ENCODE measurements around the gene DIP2B.
"Not testable (repeated sequence)": the region's sequence is repeated elsewhere in the genome, so short reads cannot be mapped to it uniquely, and the experiment has no call there.

The DIP2B gene

DNA sequence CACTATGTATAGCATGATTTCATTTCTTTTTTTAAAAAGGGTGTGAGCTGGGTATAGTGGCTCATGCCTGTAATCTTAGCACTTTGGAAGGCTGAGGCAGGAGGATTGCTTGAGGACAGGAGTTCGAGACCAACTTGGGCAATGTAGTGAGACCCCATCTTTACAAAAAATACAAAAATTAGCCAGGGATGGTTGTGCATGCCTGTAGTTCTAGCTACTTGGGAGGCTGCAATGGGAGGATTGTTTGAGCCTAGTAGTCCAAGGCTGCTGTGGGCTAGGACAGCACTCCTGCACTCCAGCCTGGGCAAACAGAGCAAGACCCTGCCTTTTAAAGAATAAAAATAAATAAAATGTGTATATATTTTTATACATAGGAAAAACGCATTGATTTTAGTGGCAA, 43.0 kb downstream of the DIP2B start:
- no peak overlapping the region for H3K4me3 ChIP-seq (ENCODE audit: low read depth, low read length)
- no peak for DNase-seq (ENCODE audit: low read depth)
- TF ChIP-seq, protein P1, sequence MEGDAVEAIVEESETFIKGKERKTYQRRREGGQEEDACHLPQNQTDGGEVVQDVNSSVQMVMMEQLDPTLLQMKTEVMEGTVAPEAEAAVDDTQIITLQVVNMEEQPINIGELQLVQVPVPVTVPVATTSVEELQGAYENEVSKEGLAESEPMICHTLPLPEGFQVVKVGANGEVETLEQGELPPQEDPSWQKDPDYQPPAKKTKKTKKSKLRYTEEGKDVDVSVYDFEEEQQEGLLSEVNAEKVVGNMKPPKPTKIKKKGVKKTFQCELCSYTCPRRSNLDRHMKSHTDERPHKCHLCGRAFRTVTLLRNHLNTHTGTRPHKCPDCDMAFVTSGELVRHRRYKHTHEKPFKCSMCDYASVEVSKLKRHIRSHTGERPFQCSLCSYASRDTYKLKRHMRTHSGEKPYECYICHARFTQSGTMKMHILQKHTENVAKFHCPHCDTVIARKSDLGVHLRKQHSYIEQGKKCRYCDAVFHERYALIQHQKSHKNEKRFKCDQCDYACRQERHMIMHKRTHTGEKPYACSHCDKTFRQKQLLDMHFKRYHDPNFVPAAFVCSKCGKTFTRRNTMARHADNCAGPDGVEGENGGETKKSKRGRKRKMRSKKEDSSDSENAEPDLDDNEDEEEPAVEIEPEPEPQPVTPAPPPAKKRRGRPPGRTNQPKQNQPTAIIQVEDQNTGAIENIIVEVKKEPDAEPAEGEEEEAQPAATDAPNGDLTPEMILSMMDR (IDR thresholded peaks at IDR 0.05; ENCODE audit: control insufficient read depth, extremely low read depth, insufficient read depth): no peak

DNA sequence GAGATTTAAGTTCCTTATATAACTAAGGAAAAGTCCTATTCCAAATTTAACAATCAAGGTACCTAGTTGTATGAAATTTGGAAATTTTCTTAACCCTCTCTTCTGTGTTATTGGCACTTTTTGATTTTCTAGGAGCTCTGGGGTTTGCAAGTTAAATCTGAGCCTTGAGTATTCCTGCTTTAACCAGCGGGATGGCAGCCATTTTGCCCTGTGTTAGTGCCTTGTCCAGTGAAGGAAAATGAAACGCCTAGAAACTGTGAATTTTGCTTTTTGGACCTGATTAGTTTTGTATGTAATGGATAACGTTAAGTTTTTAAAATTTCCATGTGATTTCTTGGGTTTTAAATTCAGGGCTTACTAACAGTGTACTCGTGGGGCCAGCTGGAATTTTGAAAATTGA, 45.1 kb downstream of the DIP2B start:
- H3K4me3 ChIP-seq (ENCODE audit: low read depth, low read length): no peak overlapping the region
- DNase-seq (ENCODE audit: low read depth): no peak
- TF ChIP-seq, protein P1 (IDR thresholded peaks at IDR 0.05; ENCODE audit: control insufficient read depth, extremely low read depth, insufficient read depth): no peak

DNA sequence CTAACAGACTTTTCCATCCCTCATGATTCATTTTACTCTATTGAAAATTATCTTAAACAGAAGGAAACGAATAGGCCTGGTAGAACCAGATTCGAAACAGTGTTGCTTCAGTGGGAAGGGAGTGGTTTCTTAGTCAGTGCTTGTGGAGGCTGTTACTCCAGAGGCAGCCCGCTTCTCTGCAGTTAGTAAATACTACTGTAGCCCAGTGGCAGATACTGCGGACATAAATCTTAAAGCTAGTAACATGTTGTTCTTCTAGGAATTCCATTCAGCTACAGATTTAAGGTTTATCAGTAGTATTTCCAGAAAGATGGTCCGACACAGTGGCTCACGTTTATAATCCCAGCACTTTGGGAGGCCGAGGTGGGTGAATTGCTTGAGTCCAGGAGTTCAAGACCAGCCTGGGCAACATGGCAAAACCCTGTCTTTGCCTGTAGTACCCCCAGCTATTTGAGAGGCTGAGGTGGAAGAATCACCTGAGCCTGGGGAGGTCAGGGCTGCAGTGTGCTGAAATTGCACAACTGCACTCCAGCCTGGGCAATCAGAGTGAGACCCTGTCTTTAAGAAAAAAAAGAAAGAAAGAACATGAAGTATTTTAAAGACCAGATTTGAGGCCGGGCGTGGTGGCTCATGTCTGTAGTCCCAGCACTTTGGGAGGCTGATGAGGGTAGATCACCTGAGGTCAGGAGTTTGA, 45.9 kb downstream of the DIP2B start:
- no peak overlapping the region for H3K4me3 ChIP-seq (ENCODE audit: low read depth, low read length)
- DNase-seq (ENCODE audit: low read depth): no peak
- TF ChIP-seq, protein P1 (IDR thresholded peaks at IDR 0.05; ENCODE audit: control insufficient read depth, extremely low read depth, insufficient read depth): no peak

DNA sequence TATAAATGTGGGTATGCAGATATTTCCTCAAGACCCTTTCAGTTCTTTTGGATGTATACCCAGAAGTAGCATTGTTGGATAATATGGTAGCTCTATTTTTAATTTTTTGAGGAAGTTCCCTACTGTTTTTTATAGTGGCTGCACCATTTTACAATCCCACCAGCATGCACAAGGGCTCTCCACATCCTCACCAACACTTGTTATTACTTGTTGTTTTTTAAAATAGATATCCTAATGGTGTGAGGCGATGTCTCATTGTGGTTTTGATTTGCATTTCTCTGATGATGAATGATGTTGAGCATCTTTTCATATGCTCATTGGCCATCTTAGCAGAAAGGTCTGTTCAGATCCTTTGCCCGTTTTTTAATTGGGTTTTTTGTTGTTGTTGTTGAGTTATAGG, 47.1 kb downstream of the DIP2B start:
- TF ChIP-seq, protein P1 (IDR thresholded peaks at IDR 0.05; ENCODE audit: control insufficient read depth, extremely low read depth, insufficient read depth): no peak
- DNase-seq (ENCODE audit: low read depth): no peak
- H3K4me3 ChIP-seq (ENCODE audit: low read depth, low read length): no peak overlapping the region

DNA sequence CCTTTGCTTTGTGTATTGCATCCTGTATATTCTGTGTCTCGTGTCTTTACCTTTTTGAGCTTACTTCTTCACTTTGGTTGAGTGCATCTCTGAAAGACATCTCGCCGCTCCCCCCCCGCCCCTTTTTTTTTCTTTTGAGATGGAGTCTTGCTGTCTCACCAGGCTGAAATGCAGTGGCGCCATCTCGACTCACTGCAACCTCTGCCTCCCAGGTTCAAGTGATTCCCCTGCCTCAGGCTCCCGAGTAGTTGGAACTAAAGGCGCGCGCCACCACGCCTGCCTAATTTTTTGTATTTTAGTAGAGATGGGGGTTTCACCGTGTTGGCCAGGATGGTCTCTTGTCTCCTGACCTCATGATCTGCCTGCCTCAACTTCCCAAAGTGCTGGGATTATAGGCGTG, 49.9 kb downstream of the DIP2B start:
- no peak for DNase-seq (ENCODE audit: low read depth)
- H3K4me3 ChIP-seq (ENCODE audit: low read depth, low read length): no peak overlapping the region
- TF ChIP-seq, protein P1 (IDR thresholded peaks at IDR 0.05; ENCODE audit: control insufficient read depth, extremely low read depth, insufficient read depth): no peak

DNA sequence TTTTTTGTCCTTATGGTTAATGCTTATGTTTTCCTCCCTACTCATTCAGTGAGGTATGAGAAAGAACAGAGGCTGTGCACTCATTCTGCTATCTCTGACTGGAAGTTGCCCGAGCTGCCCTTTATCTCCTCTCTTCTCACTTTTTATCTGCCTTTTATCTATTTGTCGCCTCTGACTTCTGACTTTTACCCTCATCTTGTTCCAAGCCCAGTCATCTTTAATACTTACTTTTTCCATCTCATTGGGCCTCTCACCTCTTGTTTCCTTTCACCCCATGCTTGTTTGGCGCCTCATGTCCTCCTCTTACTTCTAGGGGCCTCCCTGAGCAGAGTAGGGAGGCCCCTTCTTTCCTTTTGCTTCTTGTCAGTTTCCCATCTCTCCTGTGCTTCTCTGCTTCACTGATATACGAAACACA, 50.7 kb downstream of the DIP2B start:
- no peak overlapping the region for H3K4me3 ChIP-seq (ENCODE audit: low read depth, low read length)
- TF ChIP-seq, protein P1 (IDR thresholded peaks at IDR 0.05; ENCODE audit: control insufficient read depth, extremely low read depth, insufficient read depth): no peak
- no peak for DNase-seq (ENCODE audit: low read depth)

DNA sequence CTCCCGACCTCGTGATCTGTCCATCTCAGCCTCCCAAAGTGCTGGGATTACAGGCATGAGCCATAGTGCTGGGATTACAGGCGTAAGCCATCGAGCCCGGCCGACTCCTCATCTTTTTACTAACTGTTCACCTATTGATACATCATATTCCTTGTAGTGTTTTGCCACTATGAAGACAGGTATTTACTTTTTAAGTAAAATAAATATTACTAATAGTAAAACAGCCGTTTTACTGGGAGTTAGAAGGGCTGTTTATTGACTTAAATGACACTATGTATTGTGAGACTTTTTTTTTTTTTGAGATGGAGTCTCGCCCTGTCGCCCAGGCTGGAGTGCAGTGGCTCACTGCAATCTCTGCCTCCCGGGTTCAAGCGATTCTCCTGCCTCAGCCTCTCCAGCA, 51.5 kb downstream of the DIP2B start:
- TF ChIP-seq, protein P1 (IDR thresholded peaks at IDR 0.05; ENCODE audit: control insufficient read depth, extremely low read depth, insufficient read depth): no peak
- DNase-seq (ENCODE audit: low read depth): peak; percentile 54
- no peak overlapping the region for H3K4me3 ChIP-seq (ENCODE audit: low read depth, low read length)

DNA sequence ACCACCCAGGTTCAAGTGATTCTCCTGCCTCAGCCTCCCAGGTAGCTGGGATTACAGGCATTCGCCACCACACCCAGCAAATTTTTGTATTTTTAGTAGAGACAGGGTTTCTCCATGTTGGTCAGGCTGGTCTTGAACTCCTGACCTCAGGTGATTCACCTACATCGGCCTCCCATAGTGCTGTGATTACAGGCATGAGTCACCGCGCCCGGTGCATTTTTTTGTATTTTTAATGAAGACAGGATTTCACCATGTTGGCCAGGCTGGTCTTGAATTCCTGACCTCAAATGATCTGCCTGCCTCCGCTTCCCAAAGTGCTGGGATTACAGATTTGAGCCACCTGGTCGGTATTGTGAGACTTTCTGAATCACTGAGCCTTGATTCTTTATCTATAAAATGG, 52.0 kb downstream of the DIP2B start:
- not testable (repeated sequence) for H3K4me3 ChIP-seq (ENCODE audit: low read depth, low read length); DNase-seq (ENCODE audit: low read depth)
